Measurements from ENCODE around the gene USP9X.

DNA sequence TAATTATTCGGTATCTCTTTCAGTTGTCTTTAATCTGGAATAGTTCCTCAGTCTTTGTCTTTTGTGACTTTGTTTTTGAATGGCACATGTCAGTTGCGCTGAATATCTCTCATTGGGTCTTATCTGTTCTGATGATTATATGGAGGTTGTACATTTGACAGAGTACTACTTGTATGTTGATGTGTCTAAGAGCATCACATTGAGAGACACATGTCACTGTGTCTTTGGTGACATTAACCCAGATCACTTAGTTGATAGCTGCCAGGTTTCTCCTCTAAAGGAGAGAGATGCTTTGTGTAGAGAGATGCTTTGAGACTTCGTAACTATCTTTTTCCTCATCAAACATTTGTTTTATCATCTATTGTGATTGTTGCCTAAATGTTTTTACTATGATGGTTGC, 92.1 kb downstream of the USP9X start:
- TF ChIP-seq, protein P1, sequence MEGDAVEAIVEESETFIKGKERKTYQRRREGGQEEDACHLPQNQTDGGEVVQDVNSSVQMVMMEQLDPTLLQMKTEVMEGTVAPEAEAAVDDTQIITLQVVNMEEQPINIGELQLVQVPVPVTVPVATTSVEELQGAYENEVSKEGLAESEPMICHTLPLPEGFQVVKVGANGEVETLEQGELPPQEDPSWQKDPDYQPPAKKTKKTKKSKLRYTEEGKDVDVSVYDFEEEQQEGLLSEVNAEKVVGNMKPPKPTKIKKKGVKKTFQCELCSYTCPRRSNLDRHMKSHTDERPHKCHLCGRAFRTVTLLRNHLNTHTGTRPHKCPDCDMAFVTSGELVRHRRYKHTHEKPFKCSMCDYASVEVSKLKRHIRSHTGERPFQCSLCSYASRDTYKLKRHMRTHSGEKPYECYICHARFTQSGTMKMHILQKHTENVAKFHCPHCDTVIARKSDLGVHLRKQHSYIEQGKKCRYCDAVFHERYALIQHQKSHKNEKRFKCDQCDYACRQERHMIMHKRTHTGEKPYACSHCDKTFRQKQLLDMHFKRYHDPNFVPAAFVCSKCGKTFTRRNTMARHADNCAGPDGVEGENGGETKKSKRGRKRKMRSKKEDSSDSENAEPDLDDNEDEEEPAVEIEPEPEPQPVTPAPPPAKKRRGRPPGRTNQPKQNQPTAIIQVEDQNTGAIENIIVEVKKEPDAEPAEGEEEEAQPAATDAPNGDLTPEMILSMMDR (IDR thresholded peaks at IDR 0.05; ENCODE audit: low read length), result no peak
- no peak for TF ChIP-seq EZH2 (IDR thresholded peaks at IDR 0.05; ENCODE audit: borderline replicate concordance, low read length)

Measured in OCI-LY1 (cell line).